HUES48 (cell line): ENCODE measurements around the gene DONSON.

Source experiments
- H3K27ac ChIP-seq: one replicate; pipeline ENCODE4 v1.7.0; 2013; ENCODE audit warnings: low read depth, low read length, inconsistent platforms
- H3K27me3 ChIP-seq: 2 replicates; pipeline ENCODE4 v1.6.1; 2013; ENCODE audit warnings: mild to moderate bottlenecking, low read length; ENCODE audit not compliant: control insufficient read depth, insufficient read depth
- H3K36me3 ChIP-seq: 2 replicates; pipeline ENCODE4 v1.6.1; 2013; ENCODE audit warnings: low read length; ENCODE audit not compliant: control insufficient read depth, insufficient read depth
- H3K4me1 ChIP-seq: 2 replicates; pipeline ENCODE4 v1.6.1; 2013; ENCODE audit warnings: mild to moderate bottlenecking, low read length; ENCODE audit not compliant: control insufficient read depth, insufficient read depth
- H3K4me3 ChIP-seq: 2 replicates; pipeline ENCODE4 v1.5.1; 2013; ENCODE audit warnings: mild to moderate bottlenecking, low read depth, low read length
- H3K9ac ChIP-seq: 2 replicates; pipeline ENCODE4 v1.6.1; 2013; ENCODE audit warnings: mild to moderate bottlenecking, low read depth, low read length, moderate library complexity
- H3K9me3 ChIP-seq: 2 replicates; pipeline ENCODE4 v1.6.1; 2013; ENCODE audit warnings: low read length; ENCODE audit not compliant: control insufficient read depth, insufficient read depth

Gene DONSON

GRCh38 chr21:33551664-33552063 is 36.8 kb downstream of the DONSON start:
- Histone ChIP-seq H3K4me1 (no peaks in the 10 kb centered on the region), H3K27ac (no peak overlapping the region), H3K4me3 (no peak overlapping the region), H3K36me3 (peaks cover 94% of the 10 kb centered on the region), H3K9me3 (no peaks in the 10 kb centered on the region), H3K27me3 (no peaks in the 10 kb centered on the region), H3K9ac (no peak overlapping the region)

GRCh38 chr21:33550772-33551660 is 37.5 kb downstream of the DONSON start:
- Histone ChIP-seq H3K36me3 (peaks cover 96% of the 10 kb centered on the region), H3K27me3 (no peaks in the 10 kb centered on the region), H3K9ac (no peak overlapping the region), H3K9me3 (no peaks in the 10 kb centered on the region), H3K4me3 (no peak overlapping the region), H3K27ac (no peak overlapping the region), H3K4me1 (no peaks in the 10 kb centered on the region)

GRCh38 chr21:33549848-33550771 is 38.4 kb downstream of the DONSON start:
- H3K4me3 ChIP-seq = no peak overlapping the region
- H3K9me3 ChIP-seq = no peaks in the 10 kb centered on the region
- H3K4me1 ChIP-seq = peaks cover 6% of the 10 kb centered on the region; the same call in 1 of the 2 replicates
- H3K36me3 ChIP-seq = peaks cover 89% of the 10 kb centered on the region
- H3K27me3 ChIP-seq = no peaks in the 10 kb centered on the region
- H3K27ac ChIP-seq = no peak overlapping the region
- no peak overlapping the region for H3K9ac ChIP-seq

GRCh38 chr21:33546086-33546485 is 42.4 kb downstream of the DONSON start:
- no peak overlapping the region for H3K27ac ChIP-seq
- peaks cover 9% of the 10 kb centered on the region; the same call in 1 of the 2 replicates for H3K4me1 ChIP-seq
- H3K9me3 ChIP-seq = no peaks in the 10 kb centered on the region
- no peak overlapping the region for H3K9ac ChIP-seq
- no peaks in the 10 kb centered on the region for H3K27me3 ChIP-seq
- peaks cover 50% of the 10 kb centered on the region for H3K36me3 ChIP-seq
- H3K4me3 ChIP-seq = no peak overlapping the region

- no peaks in the 10 kb centered on the region for H3K9me3 ChIP-seq
- H3K27ac ChIP-seq = no peak overlapping the region
- peaks cover 15% of the 10 kb centered on the region; the same call in 1 of the 2 replicates for H3K4me1 ChIP-seq
- peaks cover 45% of the 10 kb centered on the region for H3K36me3 ChIP-seq
- H3K27me3 ChIP-seq = no peaks in the 10 kb centered on the region
- H3K9ac ChIP-seq = peak overlapping the region; percentile 96
- H3K4me3 ChIP-seq = peak overlapping the region; percentile 85
These were observed 43.9 kb downstream of the DONSON start for GRCh38 chr21:33544451-33545195.

GRCh38 chr21:33543505-33544129 is 44.9 kb downstream of the DONSON start:
- peaks cover 15% of the 10 kb centered on the region; the same call in 1 of the 2 replicates for H3K4me1 ChIP-seq
- H3K9ac ChIP-seq = peak overlapping the region; percentile 96
- no peaks in the 10 kb centered on the region for H3K9me3 ChIP-seq
- peak overlapping the region; percentile 85 for H3K4me3 ChIP-seq
- peak overlapping the region; percentile 99 for H3K27ac ChIP-seq
- peaks cover 45% of the 10 kb centered on the region for H3K36me3 ChIP-seq
- H3K27me3 ChIP-seq = no peaks in the 10 kb centered on the region

DNA sequence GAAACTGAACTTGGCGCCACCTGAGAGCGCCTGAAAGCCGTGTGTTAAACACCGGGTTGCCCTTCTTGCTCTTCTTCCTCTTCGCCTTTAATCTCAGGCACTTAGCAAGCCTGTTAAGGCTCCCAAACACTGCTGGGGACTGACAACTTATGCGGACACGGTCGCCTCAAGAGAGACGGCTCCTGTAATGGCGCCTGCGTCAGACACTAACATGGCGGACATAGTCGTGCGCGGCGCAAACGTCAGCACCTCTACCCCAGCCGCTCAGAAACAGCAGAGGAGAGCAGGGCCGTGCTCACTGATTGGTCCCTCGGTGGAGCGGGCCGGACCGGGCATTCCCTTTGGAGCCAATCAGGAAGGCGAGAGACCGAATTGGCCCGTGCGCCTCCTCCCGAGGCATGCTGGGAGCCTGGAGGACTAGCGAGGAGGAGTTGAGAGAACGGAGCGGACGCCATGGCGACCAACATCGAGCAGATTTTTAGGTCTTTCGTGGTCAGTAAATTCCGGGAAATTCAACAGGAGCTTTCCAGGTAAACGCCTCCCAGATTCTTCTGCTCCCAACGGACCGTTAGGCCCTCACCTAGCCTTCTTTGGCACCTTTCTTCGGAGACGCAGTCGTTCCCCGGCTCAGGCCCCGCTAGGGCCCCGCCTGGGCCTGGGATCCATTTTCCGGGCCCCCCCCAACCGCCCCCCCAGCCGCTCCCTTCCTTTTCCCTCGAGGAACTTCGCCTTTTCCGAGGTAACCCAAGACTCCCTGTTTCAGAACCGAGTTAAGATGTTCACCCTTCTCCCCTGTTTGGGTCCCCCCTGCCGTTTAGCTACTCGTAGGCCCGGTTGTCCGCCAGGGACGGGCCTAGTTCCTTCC is 45.6 kb downstream of the DONSON start, which contains the start of gene SON:
TSS of gene SON (plus strand) at position 399 of the 865 bp plus-strand sequence. CDS start at position 454, 55 bp downstream.
- peak within 1 kb of the TSS; percentile 99 for H3K27ac ChIP-seq
- H3K9me3 ChIP-seq = no peaks in the 10 kb centered on the region
- peaks cover 45% of the 10 kb centered on the region for H3K36me3 ChIP-seq
- H3K4me1 ChIP-seq = peaks cover 15% of the 10 kb centered on the region; the same call in 1 of the 2 replicates
- peak within 1 kb of the TSS; percentile 96 for H3K9ac ChIP-seq
- H3K27me3 ChIP-seq = no peaks in the 10 kb centered on the region
- H3K4me3 ChIP-seq = peak within 1 kb of the TSS; percentile 85

DNA sequence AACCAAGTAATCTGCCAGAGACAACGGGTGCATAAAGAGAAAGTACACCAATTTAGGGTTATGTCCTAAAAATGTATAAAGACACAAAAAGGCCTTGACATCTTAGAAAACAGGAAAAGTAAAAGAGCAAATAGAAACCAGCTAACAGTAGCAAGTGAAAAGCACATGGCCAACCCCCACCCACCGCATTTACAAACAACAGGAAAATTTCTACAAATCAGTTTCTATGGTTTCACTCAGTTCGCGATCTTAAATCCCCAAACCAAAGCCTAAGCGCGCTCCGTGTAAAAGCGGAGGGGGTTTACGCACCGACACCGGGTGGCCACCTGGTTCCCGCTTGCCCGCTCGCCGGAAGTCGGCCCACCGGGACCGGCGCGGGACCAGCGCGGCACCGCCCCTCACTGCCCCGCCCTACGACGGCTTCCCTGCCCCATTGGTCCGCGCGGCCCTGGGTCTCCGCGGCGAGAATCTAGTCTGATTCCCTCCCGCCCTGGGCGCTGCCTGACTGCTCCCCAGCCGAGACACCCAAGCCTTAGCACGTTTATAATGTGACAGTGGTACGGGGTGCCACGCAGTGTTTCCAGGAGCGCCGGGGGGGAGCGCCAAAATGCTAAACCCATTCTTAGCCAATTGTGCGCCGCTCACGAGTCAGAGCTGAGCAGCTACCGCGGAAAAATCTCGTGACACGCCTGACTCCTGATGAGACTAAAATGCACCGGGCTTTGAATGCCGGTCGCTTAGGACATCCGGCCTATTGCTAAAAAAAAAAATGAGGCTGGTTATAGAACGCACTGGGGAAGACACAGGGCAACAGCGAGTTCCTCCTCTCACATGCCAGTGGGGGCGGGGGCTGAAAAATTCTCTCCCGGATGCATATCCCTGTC is 46.5 kb downstream of the DONSON start, which contains the start of gene GART:
TSS of gene GART (minus strand) at position 362 of the 884 bp plus-strand sequence. CDS start 2,802 bp downstream, outside the sequence.
- no peaks in the 10 kb centered on the region for H3K9me3 ChIP-seq
- H3K27me3 ChIP-seq = no peaks in the 10 kb centered on the region
- H3K9ac ChIP-seq = peak within 1 kb of the TSS; percentile 96
- H3K36me3 ChIP-seq = peaks cover 47% of the 10 kb centered on the region
- H3K4me1 ChIP-seq = peaks cover 15% of the 10 kb centered on the region; the same call in 1 of the 2 replicates
- peak within 1 kb of the TSS; percentile 99 for H3K27ac ChIP-seq
- peak within 1 kb of the TSS; percentile 85 for H3K4me3 ChIP-seq
